Forelimb muscle (tissue), 1 donor: Measurements from ENCODE around the gene CREG2. TPM values are rescaled to one million over a fixed set of nuclear protein-coding genes. Genes with fewer than 3 reads are reported as not detected.

Experiments used
- DNase-seq: peaks from one replicate; pipeline ENCODE4 v3.0.0-alpha.2; 2013; ENCODE audit warnings: low read depth
- polyA plus RNA-seq: library from polyadenylated mRNA; unstranded; fragments of 120-200 nt; gene quantifications from one replicate; pipeline ENCODE4 v1.2.1, GENCODE V29; 2013; ENCODE audit not compliant: insufficient read length

CREG2 gene
- polyA plus RNA-seq, 1 donor = 3.9 TPM

DNA sequence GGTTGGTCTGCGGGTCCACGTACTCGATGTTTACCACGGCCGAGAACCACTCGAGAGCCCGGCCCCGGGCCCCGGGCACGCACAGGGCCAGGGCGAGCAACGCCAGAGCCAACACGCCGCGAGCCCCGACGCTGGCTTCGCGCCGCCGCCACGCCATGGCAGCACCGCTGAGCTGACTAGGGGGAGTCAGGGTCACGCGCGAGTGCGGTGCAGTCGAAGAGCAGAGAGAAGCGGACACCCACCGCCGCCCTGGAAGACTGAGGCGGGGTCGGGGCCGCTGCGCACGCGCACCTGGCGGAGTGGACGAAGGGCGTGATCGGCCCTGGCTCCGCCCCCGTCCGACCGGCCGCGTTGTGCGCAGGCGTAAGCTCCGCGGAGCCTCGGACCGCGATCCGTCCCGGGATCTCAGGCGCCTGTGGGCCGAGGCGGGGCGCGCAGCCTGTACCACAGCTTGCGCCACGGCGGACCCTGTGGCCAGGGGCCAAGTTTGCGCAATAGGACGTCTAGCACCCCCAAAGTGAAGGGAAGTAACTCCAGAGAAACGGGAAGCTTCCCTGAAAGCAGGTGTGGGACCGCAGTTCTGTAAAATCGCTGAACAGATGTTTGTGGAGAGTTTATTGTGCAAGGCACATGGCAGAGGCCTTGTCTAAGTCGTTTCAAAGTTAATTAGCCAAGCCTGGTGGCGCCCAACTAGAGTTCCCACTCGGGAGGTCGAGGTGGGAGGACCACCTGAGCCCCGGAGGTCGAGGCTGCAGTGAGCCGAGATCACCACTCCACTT lies 78.7 kb downstream of the CREG2 start, which contains the start of gene RNF149:
RNF149 (minus strand) TSS at position 270 of the 779 bp plus-strand sequence; CDS start at position 157, 113 bp downstream.
- peak; percentile 72 for DNase-seq

DNA sequence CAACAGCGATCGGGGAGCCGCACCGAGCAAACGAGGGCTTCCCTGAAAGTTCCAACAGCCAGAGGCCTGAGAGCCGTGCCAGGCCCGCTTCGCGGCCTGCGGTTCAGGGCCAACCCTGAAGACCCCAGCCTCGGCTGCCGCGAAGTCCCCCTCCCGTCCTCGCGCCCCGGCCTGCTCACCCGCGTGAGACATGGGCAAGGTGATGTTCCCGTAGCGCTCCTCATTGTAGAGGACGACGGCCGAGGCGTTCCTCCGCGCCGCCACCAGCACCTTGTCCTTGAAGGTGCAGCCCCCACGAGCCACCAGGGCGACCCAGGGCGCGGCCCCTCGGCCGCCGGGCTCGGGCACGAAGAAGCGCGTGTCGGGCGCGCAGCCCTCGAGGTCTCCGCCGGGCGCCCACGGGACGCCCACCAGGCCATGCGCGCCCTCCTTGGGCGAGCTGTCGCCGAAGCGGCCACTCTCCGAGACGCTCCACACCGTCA lies 79.3 kb downstream of the CREG2 start:
- no peak for DNase-seq

DNA sequence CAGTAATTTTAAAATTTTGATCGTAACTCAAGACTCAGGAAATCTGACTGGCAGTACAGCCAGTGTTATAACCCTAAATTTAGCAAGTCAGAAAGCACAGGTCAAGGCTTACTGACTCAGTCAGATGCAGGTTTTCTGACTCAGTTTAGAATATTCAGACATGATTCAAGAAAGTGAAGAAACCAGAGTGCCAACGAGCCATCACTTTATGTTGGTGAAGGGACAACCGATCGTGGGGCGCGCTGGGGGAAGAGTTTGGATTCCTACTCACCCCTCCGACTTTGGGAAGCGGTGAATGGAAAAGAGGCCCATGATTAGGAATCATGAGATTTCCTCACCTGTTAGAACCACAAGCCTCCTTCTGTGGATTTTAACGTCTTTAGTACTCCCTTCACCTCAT lies 79.8 kb downstream of the CREG2 start:
- no peak for DNase-seq

DNA sequence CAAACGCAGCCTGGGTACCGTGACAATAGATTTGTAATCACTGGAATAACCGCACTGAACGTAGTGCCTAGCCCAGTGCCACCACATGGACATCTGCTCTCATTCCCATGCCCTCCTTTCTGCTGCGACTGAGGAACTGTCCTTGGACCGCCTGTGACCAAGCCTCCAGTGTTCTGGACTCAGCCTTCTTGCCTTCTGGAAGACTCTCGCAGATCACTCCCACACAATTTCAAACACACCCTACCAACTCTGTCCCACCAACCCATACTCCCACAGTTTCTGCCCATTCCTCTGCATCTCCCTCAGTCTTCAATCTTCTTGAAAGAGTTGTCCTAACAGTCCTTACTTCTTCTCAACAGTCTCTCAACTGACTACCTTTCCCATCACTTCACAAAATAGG lies 80.9 kb downstream of the CREG2 start:
- no peak for DNase-seq

DNA sequence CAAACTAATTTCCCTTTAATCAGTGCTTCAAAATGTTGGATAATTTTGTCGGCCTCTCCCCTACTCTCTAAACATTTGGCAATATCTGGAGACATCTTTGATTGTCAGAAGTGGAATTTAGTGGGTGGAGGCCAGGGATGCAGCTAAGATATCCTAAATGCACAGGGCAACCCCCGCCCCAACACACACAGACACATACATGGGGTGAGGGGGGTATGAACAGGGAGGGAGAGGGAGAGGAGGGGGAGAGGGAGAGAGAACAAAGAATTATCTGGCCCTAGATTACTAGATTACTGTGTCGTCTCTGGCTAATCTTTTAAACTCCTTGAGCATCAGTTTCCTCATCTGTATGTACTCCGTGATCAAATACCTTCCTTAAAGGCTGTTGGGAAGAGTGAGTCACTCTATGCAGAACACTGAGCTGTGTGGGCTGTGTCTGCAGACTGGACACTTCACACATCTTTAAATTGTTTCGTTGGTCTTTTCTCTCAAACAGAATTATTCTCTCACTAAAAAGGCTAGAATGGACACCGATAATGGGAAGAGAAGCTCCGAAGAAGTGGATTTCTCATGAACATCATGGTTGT lies 81.7 kb downstream of the CREG2 start:
- DNase-seq = no peak

DNA sequence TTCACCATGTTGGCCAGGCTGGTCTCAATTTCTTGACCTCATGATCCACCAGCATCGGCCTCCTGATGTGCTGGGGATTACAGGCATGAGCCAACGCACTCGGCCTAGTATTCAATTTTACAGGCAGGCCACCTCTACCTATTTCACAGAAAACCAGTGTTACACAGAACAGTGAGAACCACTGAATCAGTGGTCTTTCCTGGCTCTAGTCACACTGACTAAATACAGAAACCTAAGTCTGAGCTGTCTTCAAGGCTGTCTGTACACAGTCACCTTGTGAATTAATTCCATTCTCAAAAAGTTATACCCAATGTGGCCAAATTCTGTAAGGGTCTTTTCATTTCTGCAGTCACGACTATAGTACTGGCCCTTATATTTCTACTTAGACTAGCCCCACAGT lies 82.3 kb downstream of the CREG2 start:
- no peak for DNase-seq

DNA sequence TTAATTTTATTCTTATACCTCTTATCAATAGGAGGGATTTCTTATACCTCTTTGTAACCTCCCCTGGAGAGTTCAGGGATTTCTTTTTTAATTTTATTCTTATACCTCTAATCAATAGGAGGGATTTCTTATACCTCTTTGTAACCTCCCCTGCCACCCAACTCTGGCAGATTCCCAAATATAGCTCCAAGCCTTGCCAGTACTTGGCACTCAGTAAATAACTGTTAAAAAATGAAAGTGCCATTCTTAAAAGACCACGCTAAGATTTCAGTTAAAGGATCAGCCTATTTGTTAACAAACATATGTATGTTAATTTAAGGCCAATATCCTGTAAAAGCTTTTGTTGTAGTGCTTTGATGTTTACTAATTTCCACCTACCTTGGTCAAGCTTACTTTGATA lies 83.6 kb downstream of the CREG2 start:
- DNase-seq = no peak

DNA sequence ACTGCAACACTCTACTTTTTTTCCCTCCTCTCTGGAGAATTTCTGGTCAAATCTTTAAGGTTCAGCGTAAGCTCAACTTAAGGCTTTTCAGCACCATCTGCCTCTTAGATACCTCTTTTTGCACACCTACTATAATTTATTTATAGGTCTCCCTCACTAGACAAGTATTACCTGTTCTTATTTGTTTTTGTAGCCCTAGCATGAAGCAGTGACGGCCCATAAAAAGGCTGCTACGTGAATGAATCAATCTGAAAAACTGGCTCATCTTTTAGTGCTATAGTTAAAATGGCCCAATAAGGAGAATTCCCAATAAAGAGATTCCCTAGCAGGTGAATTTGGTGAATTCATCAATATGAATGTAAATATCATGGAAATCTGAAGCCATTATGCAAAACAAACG lies 85.3 kb downstream of the CREG2 start:
- no peak for DNase-seq

DNA sequence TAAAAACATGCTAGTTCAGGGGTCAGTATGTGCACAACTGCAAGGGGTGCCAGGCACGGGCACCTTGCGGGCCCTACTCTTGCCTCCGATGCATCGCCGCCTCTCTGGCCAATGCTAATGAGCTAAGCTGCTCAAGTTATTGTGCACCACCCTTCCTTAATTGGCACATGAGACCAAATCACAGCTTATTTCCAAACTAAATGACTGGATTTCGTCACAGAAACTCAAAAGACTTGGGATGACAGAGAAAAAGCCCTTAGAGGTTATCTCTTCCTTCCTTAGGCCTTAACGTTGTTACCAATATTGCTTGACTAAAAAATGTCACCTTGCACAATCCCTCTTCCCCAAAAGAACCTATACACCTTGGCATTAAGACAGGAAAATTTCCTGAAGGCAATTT lies 86.5 kb downstream of the CREG2 start:
- no peak for DNase-seq

DNA sequence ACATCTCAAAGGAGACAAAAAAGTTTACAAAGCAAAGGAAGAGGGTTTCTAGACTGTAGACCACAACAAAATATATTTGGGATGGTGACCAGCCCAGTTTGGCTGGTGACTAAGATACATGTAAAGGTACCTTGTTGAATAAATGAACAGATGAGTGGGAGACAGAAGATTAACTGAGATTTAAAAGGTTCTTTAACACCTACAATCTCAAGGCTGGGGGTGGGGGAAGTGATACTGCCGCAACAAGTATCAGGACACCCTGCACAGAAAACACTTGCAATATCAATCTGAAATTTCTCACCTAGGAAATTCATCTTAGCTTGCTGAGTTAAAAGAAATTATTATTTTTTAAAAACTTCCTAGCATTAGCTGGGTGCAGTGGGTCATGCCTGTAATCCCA lies 87.1 kb downstream of the CREG2 start:
- DNase-seq = no peak

DNA sequence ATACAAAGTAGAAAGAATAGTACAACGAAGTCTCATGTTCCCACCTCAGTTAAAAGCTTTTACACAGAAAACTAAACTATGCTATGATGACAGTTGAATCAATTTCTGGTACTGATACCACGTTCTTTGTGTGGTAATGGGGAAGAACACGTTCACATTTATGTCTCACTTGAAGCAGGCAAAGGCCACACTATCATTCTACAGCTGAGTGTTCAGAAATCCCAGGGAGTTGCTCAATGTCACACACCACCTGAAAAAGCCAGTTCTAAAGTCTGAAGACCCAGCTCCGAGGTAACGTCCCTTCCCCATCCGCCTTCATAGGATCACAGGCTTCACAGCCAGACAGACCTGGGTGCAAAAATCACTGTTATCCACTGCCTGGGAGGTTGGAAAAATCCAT lies 87.7 kb downstream of the CREG2 start:
- no peak for DNase-seq

DNA sequence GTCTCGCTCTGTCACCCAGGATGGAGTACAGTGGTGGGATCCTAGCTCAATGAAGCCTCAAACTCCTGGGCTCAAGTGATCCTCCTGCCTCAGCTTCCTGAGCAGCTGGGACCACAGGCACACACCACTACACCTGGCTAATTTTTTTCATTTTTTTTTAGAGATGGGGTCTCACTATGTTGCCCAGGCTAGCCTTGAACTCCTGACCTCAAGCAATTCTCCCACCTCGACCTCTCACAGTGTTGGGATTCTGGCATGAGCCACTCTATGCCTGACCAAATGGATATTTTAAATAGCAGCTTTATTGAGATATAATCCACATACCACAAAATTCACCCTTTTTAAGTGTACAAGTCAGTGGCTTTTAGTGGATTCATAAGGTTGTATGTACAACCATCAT lies 89.9 kb downstream of the CREG2 start:
- DNase-seq = no peak

DNA sequence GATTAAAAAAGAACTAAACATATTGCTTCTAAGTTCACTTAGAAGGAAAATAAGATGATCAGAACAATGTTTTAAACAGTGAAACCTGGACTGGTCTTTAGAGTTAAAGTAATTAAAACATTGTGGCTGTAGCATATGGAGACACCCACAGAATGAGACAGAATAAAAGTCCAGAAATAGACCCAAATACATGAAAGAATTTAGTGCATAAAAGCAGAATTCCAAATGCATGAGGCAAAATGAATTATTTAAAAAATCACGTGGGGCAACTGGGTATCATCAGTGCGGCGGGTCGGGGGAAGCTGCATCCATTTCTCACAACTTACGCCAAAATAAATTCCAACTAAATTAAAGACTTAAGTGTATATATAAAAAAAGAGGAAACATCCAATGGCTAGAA lies 90.9 kb downstream of the CREG2 start:
- no peak for DNase-seq

DNA sequence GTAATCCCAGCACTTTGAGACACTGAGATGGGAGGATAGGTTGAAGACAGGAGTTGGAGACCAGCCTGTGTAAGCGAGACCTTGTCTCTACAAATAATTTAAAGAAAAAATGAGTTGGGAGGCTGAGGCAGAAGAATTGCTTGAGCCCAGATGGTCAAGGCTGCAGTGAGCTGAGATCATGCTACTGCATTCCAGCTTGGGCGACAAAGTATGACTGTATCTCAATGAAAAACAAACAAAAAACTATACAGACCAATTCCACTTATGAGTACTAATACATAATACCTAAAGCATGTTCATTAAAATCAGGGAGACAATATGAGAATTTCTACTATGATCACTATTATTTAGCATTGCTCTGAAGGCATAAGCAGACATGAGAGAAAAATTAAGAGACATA lies 91.4 kb downstream of the CREG2 start:
- no peak for DNase-seq

Other genes starting within 250 kb of the CREG2 start
- 26.2 TPM for gene TBC1D8, start 236.1 kb downstream of the CREG2 start, polyA plus RNA-seq
- gene CNOT11, start 134.6 kb downstream of the CREG2 start, polyA plus RNA-seq = 34.3 TPM
- 36.2 TPM for gene RNF149, start 78.8 kb downstream of the CREG2 start, polyA plus RNA-seq
- gene RFX8, start 87.6 kb upstream of the CREG2 start, polyA plus RNA-seq = 2.1 TPM